H1 (cell line): ENCODE results near the gene S1PR1. TPM values are rescaled to one million over a fixed set of nuclear protein-coding genes. Genes with fewer than 3 reads are reported as not detected.

Experiments
- polyA plus RNA-seq, 7 experiments: library from polyadenylated mRNA; depleted of rRNA in 3 of 7; stranded (reverse) in 5 of 7; unstranded in 2 of 7; fragments of >200 nt in 5 of 7; fragments of 200-250 nt in 2 of 7; gene quantifications; 1 replicate in 5 of 7; 2 replicates in 1 of 7; 4 replicates in 1 of 7; pipeline versions ENCODE4 v1.2.1 to v1.2.3, GENCODE V29; 2011 to 2013; ENCODE audit warnings: missing spikeins in 2 of 7, mixed read lengths in 2 of 7
- total RNA-seq: library from RNA; stranded (reverse); fragmentation: NEBNext Ultra II Directional; extraction: Animal tissue kit (Norgen Biotek cat#: 25700); gene quantifications from 2 replicates; pipeline ENCODE4 v1.2.1, GENCODE V29; 2021

Gene S1PR1
- total and polyA plus RNA-seq, 2 of the 8 experiments (the other 6 are each of a cell fraction or from before 2014, with no cell fraction given) = 3.5 to 5.5 TPM

Other genes starting within 250 kb of the S1PR1 start
- gene DPH5, start 211.2 kb upstream of the S1PR1 start, total RNA-seq = 67.6 and 67.7 TPM in 2 replicates
- 56.9 and 106 TPM in 2 replicates for gene DPH5, start 211.2 kb upstream of the S1PR1 start, polyA plus RNA-seq (2011; rRNA removed)